Activated naive CD4-positive, alpha-beta T cell treated with anti-CD3 and anti-CD28 coated beads, Interleukin-2, amount 50 U/mL, for 24 hours (primary cell): ENCODE data around the gene PDE8A.
"Not testable (repeated sequence)": the region's sequence is repeated elsewhere in the genome, so short reads cannot be mapped to it uniquely, and the experiment has no call there.

Source experiments
- H3K27ac Mint-ChIP-seq: one replicate; pipeline ENCODE4 v1.8.0; 2021; ENCODE audit warnings: mild to moderate bottlenecking, mixed read lengths
- H3K27me3 Mint-ChIP-seq: one replicate; pipeline ENCODE4 v1.8.0; 2021; ENCODE audit warnings: mixed read lengths
- H3K36me3 Mint-ChIP-seq: one replicate; pipeline ENCODE4 v1.8.0; 2021; ENCODE audit warnings: mixed read lengths
- H3K4me1 Mint-ChIP-seq: one replicate; pipeline ENCODE4 v1.8.0; 2021; ENCODE audit warnings: mixed read lengths
- H3K4me3 Mint-ChIP-seq: one replicate; pipeline ENCODE4 v1.8.0; 2021; ENCODE audit warnings: mild to moderate bottlenecking, mixed read lengths
- H3K9me3 Mint-ChIP-seq: one replicate; pipeline ENCODE4 v1.8.0; 2021; ENCODE audit warnings: mixed read lengths

The PDE8A gene

GRCh38 chr15:85178308-85178707 lies 196.7 kb downstream of the PDE8A start:
- H3K9me3 Mint-ChIP-seq = no peaks in the 10 kb centered on the region
- H3K4me1 Mint-ChIP-seq = no peaks in the 10 kb centered on the region
- no peak overlapping the region for H3K27ac Mint-ChIP-seq
- H3K36me3 Mint-ChIP-seq = no peaks in the 10 kb centered on the region
- peaks cover 1% of the 10 kb centered on the region for H3K27me3 Mint-ChIP-seq
- no peak overlapping the region for H3K4me3 Mint-ChIP-seq

GRCh38 chr15:85179700-85180099 lies 198.0 kb downstream of the PDE8A start:
- Mint-ChIP-seq H3K4me3 (no peak overlapping the region), H3K27me3 (peaks cover 1% of the 10 kb centered on the region), H3K36me3 (no peaks in the 10 kb centered on the region), H3K27ac (no peak overlapping the region), H3K9me3 (no peaks in the 10 kb centered on the region), H3K4me1 (no peaks in the 10 kb centered on the region)

- not testable (repeated sequence) for H3K27me3 Mint-ChIP-seq, H3K9me3 Mint-ChIP-seq, H3K27ac Mint-ChIP-seq, H3K36me3 Mint-ChIP-seq, H3K4me1 Mint-ChIP-seq, H3K4me3 Mint-ChIP-seq
Observed at GRCh38 chr15:85185350-85185749, 203.7 kb downstream of the PDE8A start.

GRCh38 chr15:85188171-85188577 lies 206.5 kb downstream of the PDE8A start:
- not testable (repeated sequence) for H3K9me3 Mint-ChIP-seq, H3K4me1 Mint-ChIP-seq, H3K4me3 Mint-ChIP-seq, H3K27me3 Mint-ChIP-seq, H3K36me3 Mint-ChIP-seq, H3K27ac Mint-ChIP-seq
